HG03064 (cell line): ENCODE measurements around the gene KPTN.

Experiments
- ATAC-seq: cut with Tn5 transposase; IDR thresholded peaks from one replicate; pipeline ENCODE4 v1.9.1; 2021; ENCODE audit warnings: low read depth; ENCODE audit not compliant: unreplicated experiment

KPTN gene

GRCh38 chr19:47438793-47439220 lies 45.2 kb downstream of the KPTN start:
- no peak for ATAC-seq

- ATAC-seq = no peak
These were observed 46.5 kb downstream of the KPTN start for GRCh38 chr19:47437500-47437899.

DNA sequence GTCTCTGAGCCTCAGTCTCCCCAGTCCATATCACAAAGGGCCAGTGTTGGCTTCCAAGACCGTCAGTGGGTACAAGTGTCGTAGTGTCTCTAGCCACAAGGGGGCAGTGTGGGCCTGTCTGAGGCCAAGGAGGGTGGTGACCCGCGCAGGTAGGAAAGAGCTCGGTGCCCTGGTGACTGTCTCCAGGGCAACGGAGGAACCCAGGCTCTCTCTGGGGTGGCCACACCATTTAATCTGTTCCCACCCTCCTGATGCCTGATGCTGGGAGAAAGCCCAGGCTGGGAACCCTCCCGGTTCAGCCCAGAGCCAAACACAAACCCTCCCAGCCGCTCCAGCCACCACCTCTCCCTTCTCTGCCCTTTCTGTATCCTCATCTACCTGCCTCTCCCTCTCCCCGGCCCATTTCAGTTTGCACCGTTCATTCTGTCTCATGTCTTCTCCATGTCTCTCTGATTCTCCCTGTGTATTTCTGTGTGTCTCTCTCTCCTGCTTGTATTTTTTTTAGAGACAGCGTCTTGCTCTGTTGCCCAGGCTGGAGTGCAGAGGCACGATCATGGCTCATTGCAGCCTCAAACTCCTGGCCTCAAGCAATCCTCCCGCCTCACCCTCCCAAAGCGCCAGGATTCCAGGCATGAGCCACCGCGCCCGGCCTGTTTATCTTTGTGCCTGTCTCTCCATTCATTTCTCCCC lies 47.2 kb downstream of the KPTN start:
- no peak for ATAC-seq

- no peak for ATAC-seq
These were observed 48.1 kb downstream of the KPTN start for GRCh38 chr19:47435883-47436417.

DNA sequence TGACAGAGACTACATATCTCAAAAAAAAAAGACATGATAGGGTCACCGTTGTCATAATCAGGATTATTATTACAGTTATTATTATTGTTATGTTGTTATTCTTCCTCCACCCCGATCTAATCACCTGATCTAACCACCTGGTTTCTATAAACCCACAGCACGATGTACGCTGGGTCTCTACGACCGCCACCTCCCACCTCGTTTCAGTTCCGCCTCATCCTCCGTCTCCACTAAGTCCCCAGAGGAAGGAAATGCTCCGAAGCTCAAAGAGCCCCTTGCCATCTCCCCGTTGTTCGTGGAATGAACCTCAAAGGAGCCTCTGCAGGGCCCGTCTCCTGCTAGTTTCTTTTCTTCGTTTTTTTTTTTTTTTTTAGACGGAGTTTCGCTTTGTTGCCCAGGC lies 48.8 kb downstream of the KPTN start:
- ATAC-seq = no peak

GRCh38 chr19:47434088-47434487 lies 49.9 kb downstream of the KPTN start:
- no peak for ATAC-seq

DNA sequence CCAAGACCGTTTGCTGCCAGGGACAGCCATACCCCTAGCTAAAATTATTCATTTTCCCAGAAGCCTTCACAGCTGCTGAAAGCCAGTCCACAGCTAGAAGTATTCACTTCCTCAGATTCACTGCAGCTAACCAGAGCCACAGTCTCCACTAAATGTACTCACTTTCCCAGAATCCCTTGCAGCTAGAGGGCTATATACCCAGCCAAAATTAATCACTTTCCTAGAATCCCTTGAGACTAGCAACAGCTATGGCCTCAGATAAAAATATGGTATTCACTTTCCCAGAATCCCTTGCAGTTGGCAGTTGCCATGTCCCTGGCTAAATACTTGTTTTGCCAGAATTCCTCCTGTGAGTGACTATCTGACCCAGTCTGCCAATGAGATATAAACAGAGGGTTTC lies 50.9 kb downstream of the KPTN start:
- ATAC-seq = no peak

DNA sequence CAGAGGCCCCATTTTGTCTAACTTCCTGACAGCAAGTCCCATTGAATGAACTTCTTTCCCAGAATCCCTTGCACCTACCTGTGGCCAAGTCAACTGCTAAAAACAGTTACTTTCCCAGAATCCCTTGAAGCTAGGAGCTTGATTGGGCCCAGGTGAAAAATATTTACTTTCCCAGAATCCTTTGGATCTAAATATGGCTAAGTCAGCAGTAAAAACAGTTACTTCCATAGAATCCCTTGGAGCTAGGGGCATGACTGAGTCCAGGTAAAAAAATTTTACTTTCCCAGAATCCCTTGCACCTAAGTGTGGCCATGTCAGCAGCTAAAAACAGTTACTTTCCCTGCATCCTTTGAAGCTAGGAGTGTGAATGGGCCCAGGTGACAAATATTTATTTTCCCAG lies 51.5 kb downstream of the KPTN start:
- ATAC-seq = no peak

GRCh38 chr19:47432091-47432490 lies 51.9 kb downstream of the KPTN start:
- ATAC-seq = no peak

GRCh38 chr19:47430041-47430802 lies 53.8 kb downstream of the KPTN start:
- ATAC-seq = no peak

- ATAC-seq = no peak
These were observed 54.8 kb downstream of the KPTN start for GRCh38 chr19:47429140-47429793.

GRCh38 chr19:47428177-47428894 lies 55.7 kb downstream of the KPTN start:
- ATAC-seq = no peak

DNA sequence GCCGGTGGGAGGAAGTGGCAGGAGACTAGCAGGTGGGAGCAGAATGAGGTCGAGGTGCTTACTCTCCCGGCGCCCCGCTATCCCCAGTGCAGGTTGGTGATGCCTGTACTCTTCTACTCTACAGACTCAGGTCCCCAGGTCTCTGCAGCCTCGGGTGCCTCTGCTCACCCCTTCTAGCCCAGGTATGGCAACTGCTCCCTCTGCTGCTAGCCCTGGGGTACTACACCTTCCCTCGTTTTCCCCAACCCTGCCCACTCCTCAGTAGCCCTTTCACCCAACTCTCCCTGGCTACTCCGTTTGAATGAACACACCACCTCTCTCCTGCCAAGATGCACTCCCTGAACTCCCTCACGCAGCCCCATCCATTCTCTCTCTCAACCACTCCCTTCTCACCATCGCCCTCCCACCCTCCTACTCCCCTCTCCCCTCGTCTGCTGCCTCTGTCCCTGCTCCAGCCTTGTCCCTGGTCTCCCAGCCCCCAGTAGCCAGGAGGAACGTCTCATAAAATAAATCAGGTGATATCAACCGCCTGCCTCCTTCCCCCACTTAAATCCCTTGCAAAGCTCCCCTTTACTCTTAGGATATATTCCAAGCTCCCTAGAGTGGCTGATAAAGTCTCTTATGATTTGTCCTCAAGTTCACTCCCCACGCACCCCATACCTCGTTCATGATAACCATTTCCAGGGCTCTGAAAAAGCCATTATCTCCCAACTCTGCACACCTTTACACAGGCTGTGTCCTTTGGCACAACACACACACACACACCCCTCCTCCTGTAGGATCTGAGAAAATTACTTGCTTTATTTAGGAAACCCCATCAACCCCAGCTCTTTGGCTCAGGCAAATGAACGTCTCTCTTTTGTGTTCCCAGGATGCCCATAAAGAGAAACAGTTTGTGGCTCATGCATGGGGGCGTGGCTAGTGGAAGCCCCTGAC lies 56.5 kb downstream of the KPTN start:
- ATAC-seq = no peak
